Activated naive CD8-positive, alpha-beta T cell treated with anti-CD3 and anti-CD28 coated beads, Interleukin-2, amount 50 U/mL, for 24 hours (primary cell): ENCODE results near the gene TCTN3.
"Not testable (repeated sequence)": the region's sequence is repeated elsewhere in the genome, so short reads cannot be mapped to it uniquely, and the experiment has no call there.

Experiments
- ATAC-seq: fragments of 150-1000 bp; cut with Tn5 transposase; one replicate; pipeline ENCODE4 v1.10.0; 2021
- DNase-seq: peaks from one replicate; pipeline ENCODE4 v3.0.0; 2021
- H3K27ac Mint-ChIP-seq: one replicate; pipeline ENCODE4 v1.8.0; 2021; ENCODE audit warnings: mild to moderate bottlenecking, mixed read lengths
- H3K27me3 Mint-ChIP-seq: one replicate; pipeline ENCODE4 v1.8.0; 2021; ENCODE audit warnings: mixed read lengths
- H3K36me3 Mint-ChIP-seq: one replicate; pipeline ENCODE4 v1.8.0; 2021; ENCODE audit warnings: low read depth, mixed read lengths
- H3K4me1 Mint-ChIP-seq: one replicate; pipeline ENCODE4 v1.8.0; 2021; ENCODE audit warnings: mixed read lengths
- H3K4me3 Mint-ChIP-seq: one replicate; pipeline ENCODE4 v1.8.0; 2021; ENCODE audit warnings: mild to moderate bottlenecking, moderate library complexity, mixed read lengths
- H3K9me3 Mint-ChIP-seq: one replicate; pipeline ENCODE4 v1.8.0; 2021; ENCODE audit warnings: mixed read lengths

Gene TCTN3

GRCh38 chr10:95706990-95707389 lies 13.3 kb upstream of the TCTN3 start:
- no peaks in the 10 kb centered on the region for H3K36me3 Mint-ChIP-seq
- H3K9me3 Mint-ChIP-seq, result no peaks in the 10 kb centered on the region
- H3K27ac Mint-ChIP-seq, result no peak overlapping the region
- no peaks in the 10 kb centered on the region for H3K4me1 Mint-ChIP-seq
- ATAC-seq, result peak; percentile 28
- DNase-seq, result no peak
- no peaks in the 10 kb centered on the region for H3K27me3 Mint-ChIP-seq
- no peak overlapping the region for H3K4me3 Mint-ChIP-seq

- DNase-seq (no peak), ATAC-seq (no peak)
- no peaks in the 10 kb centered on the region for H3K4me1 Mint-ChIP-seq
- no peak overlapping the region for H3K27ac Mint-ChIP-seq
- no peak overlapping the region for H3K4me3 Mint-ChIP-seq
- H3K36me3 Mint-ChIP-seq, result no peaks in the 10 kb centered on the region
- no peaks in the 10 kb centered on the region for H3K27me3 Mint-ChIP-seq
- no peaks in the 10 kb centered on the region for H3K9me3 Mint-ChIP-seq
Observed at GRCh38 chr10:95706573-95706972, 12.8 kb upstream of the TCTN3 start.

- Mint-ChIP-seq H3K27ac (no peak overlapping the region), H3K4me1 (peaks cover 9% of the 10 kb centered on the region), H3K4me3 (no peak overlapping the region), H3K36me3 (no peaks in the 10 kb centered on the region), H3K27me3 (peaks cover 3% of the 10 kb centered on the region), H3K9me3 (no peaks in the 10 kb centered on the region)
- DNase-seq (no peak), ATAC-seq (no peak)
Observed at GRCh38 chr10:95698415-95698814, 4.7 kb upstream of the TCTN3 start.

GRCh38 chr10:95697429-95697828 lies 3.7 kb upstream of the TCTN3 start:
- ATAC-seq, result no peak
- peaks cover 3% of the 10 kb centered on the region for H3K27me3 Mint-ChIP-seq
- no peaks in the 10 kb centered on the region for H3K9me3 Mint-ChIP-seq
- no peak for DNase-seq
- H3K27ac Mint-ChIP-seq, result no peak overlapping the region
- peaks cover 5% of the 10 kb centered on the region for H3K36me3 Mint-ChIP-seq
- peaks cover 18% of the 10 kb centered on the region for H3K4me1 Mint-ChIP-seq
- H3K4me3 Mint-ChIP-seq, result no peak overlapping the region

- peaks cover 27% of the 10 kb centered on the region for H3K36me3 Mint-ChIP-seq
- ATAC-seq, result no peak
- peak overlapping the region; percentile 90 for H3K27ac Mint-ChIP-seq
- peak overlapping the region; percentile 94 for H3K4me3 Mint-ChIP-seq
- H3K4me1 Mint-ChIP-seq, result peaks cover 40% of the 10 kb centered on the region
- DNase-seq, result no peak
- H3K27me3 Mint-ChIP-seq, result peaks cover 3% of the 10 kb centered on the region
- no peaks in the 10 kb centered on the region for H3K9me3 Mint-ChIP-seq
Observed at GRCh38 chr10:95694665-95695064, 938 bp upstream of the TCTN3 start.

- DNase-seq (no peak), ATAC-seq (no peak)
- H3K36me3 Mint-ChIP-seq, result peaks cover 38% of the 10 kb centered on the region
- H3K4me3 Mint-ChIP-seq, result peak overlapping the region; percentile 94
- H3K9me3 Mint-ChIP-seq, result no peaks in the 10 kb centered on the region
- H3K27me3 Mint-ChIP-seq, result no peaks in the 10 kb centered on the region
- H3K27ac Mint-ChIP-seq, result peak overlapping the region; percentile 90
- H3K4me1 Mint-ChIP-seq, result peaks cover 42% of the 10 kb centered on the region
Observed at GRCh38 chr10:95693071-95693667, 558 bp downstream of the TCTN3 start.

GRCh38 chr10:95691281-95691680 lies 2.4 kb downstream of the TCTN3 start:
- Mint-ChIP-seq H3K9me3 (no peaks in the 10 kb centered on the region), H3K36me3 (peaks cover 44% of the 10 kb centered on the region), H3K27me3 (no peaks in the 10 kb centered on the region), H3K4me3 (no peak overlapping the region), H3K4me1 (peaks cover 42% of the 10 kb centered on the region), H3K27ac (no peak overlapping the region)
- DNase-seq (no peak), ATAC-seq (no peak)

GRCh38 chr10:95688648-95689047 lies 5.1 kb downstream of the TCTN3 start:
- H3K27ac Mint-ChIP-seq, result no peak overlapping the region
- ATAC-seq, result no peak

GRCh38 chr10:95683966-95684365 lies 9.8 kb downstream of the TCTN3 start:
- no peaks in the 10 kb centered on the region for H3K9me3 Mint-ChIP-seq
- ATAC-seq, result no peak
- peaks cover 2% of the 10 kb centered on the region for H3K4me1 Mint-ChIP-seq
- H3K4me3 Mint-ChIP-seq, result no peak overlapping the region
- H3K36me3 Mint-ChIP-seq, result peaks cover 39% of the 10 kb centered on the region
- no peak for DNase-seq
- H3K27ac Mint-ChIP-seq, result no peak overlapping the region
- H3K27me3 Mint-ChIP-seq, result no peaks in the 10 kb centered on the region

More at GRCh38 chr10:95688648-95689047, 5.1 kb downstream of the TCTN3 start:
- H3K4me1 Mint-ChIP-seq, result peaks cover 34% of the 10 kb centered on the region
- H3K9me3 Mint-ChIP-seq, result no peaks in the 10 kb centered on the region
- peaks cover 51% of the 10 kb centered on the region for H3K36me3 Mint-ChIP-seq
- H3K27me3 Mint-ChIP-seq, result no peaks in the 10 kb centered on the region
- DNase-seq, result no peak
- no peak overlapping the region for H3K4me3 Mint-ChIP-seq

- H3K36me3 Mint-ChIP-seq, result peaks cover 36% of the 10 kb centered on the region
- no peak overlapping the region for H3K4me3 Mint-ChIP-seq
- no peak overlapping the region for H3K27ac Mint-ChIP-seq
- no peaks in the 10 kb centered on the region for H3K27me3 Mint-ChIP-seq
- DNase-seq, result no peak
- no peaks in the 10 kb centered on the region for H3K9me3 Mint-ChIP-seq
- ATAC-seq, result no peak
- H3K4me1 Mint-ChIP-seq, result no peaks in the 10 kb centered on the region
Observed at GRCh38 chr10:95675403-95676116, 18.2 kb downstream of the TCTN3 start.

GRCh38 chr10:95674643-95675042 lies 19.1 kb downstream of the TCTN3 start:
- Mint-ChIP-seq H3K36me3 (peaks cover 30% of the 10 kb centered on the region), H3K27ac (no peak overlapping the region), H3K4me1 (no peaks in the 10 kb centered on the region), H3K9me3 (no peaks in the 10 kb centered on the region), H3K4me3 (no peak overlapping the region), H3K27me3 (no peaks in the 10 kb centered on the region)
- DNase-seq (no peak), ATAC-seq (no peak)

- not testable (repeated sequence) for ATAC-seq, H3K27me3 Mint-ChIP-seq, H3K9me3 Mint-ChIP-seq, H3K4me1 Mint-ChIP-seq, H3K27ac Mint-ChIP-seq, DNase-seq, H3K4me3 Mint-ChIP-seq
- peaks cover 30% of the 10 kb centered on the region for H3K36me3 Mint-ChIP-seq
Observed at GRCh38 chr10:95672641-95673040, 21.1 kb downstream of the TCTN3 start.

- DNase-seq, result no peak
- ATAC-seq, result no peak
- Mint-ChIP-seq H3K9me3 (no peaks in the 10 kb centered on the region), H3K4me3 (no peak overlapping the region), H3K4me1 (no peaks in the 10 kb centered on the region), H3K27me3 (no peaks in the 10 kb centered on the region), H3K36me3 (peaks cover 20% of the 10 kb centered on the region), H3K27ac (no peak overlapping the region)
Observed at GRCh38 chr10:95664543-95664942, 29.2 kb downstream of the TCTN3 start.

- Mint-ChIP-seq H3K27me3 (no peaks in the 10 kb centered on the region), H3K36me3 (peaks cover 18% of the 10 kb centered on the region), H3K27ac (no peak overlapping the region)
Observed at GRCh38 chr10:95663496-95663895, 30.2 kb downstream of the TCTN3 start.

GRCh38 chr10:95661818-95662217 lies 31.9 kb downstream of the TCTN3 start:
- H3K4me1 Mint-ChIP-seq, result peaks cover 9% of the 10 kb centered on the region
- no peaks in the 10 kb centered on the region for H3K27me3 Mint-ChIP-seq
- DNase-seq, result no peak
- peaks cover 6% of the 10 kb centered on the region for H3K9me3 Mint-ChIP-seq
- H3K27ac Mint-ChIP-seq, result no peak overlapping the region
- ATAC-seq, result no peak
- H3K4me3 Mint-ChIP-seq, result no peak overlapping the region
- peaks cover 18% of the 10 kb centered on the region for H3K36me3 Mint-ChIP-seq

More at GRCh38 chr10:95663496-95663895, 30.2 kb downstream of the TCTN3 start:
- peaks cover under 1% of the 10 kb centered on the region for H3K4me1 Mint-ChIP-seq
- ATAC-seq (no peak), DNase-seq (no peak)
- H3K9me3 Mint-ChIP-seq, result peaks cover 1% of the 10 kb centered on the region
- H3K4me3 Mint-ChIP-seq, result no peak overlapping the region
